ENCODE data around the gene SH3RF2. TPM values are rescaled to one million over a fixed set of nuclear protein-coding genes. Genes with fewer than 3 reads are reported as not detected.

Gene SH3RF2
- total and polyA plus RNA-seq, 2 donors (not counting 1 experiment from before 2014, with no cell fraction given): 0.03 TPM; not detected in 1

- no peak overlapping the region for H3K4me3 Mint-ChIP-seq
- POLR2A ChIA-PET: no interaction called here
- Histone ChIP-seq H3K9ac (ENCODE audit: low read length) (no peak overlapping the region), H3K27ac (ENCODE audit: low read length in 2 of 2) (no peak overlapping the region), H2AFZ (ENCODE audit: insufficient read depth, low read depth, low read length, poor library complexity, severe bottlenecking) (no peak overlapping the region), H3K79me2 (ENCODE audit: control insufficient read depth, insufficient read depth, low read length) (no peaks in the 10 kb centered on the region), H3K36me3 (replicated peaks in 1 of 2; ENCODE audit: control extremely low read depth in 1 of 2, control insufficient read depth in 1 of 2, extremely low read depth in 1 of 2, insufficient read depth in 2 of 2, low read length in 1 of 2) (no peaks in the 10 kb centered on the region), H3K4me1 (ENCODE audit: control insufficient read depth in 2 of 2, insufficient read depth in 2 of 2, low read length in 2 of 2) (no peaks in the 10 kb centered on the region), H3K4me2 (replicated peaks; ENCODE audit: low read depth, low read length, poor library complexity, severe bottlenecking) (no peak overlapping the region), H3K4me3 (ENCODE audit: control extremely low read depth in 1 of 5, extremely low read depth in 1 of 5, insufficient read depth in 1 of 5, low read depth in 2 of 5, low read length in 4 of 5) (no peak overlapping the region), H3K27me3 (replicated peaks in 1 of 4; ENCODE audit: control extremely low read depth in 1 of 4, control insufficient read depth in 3 of 4, insufficient read depth in 4 of 4, low read length in 3 of 4) (no peaks in the 10 kb centered on the region), H4K20me1 (ENCODE audit: control insufficient read depth, insufficient read depth, low read length, poor library complexity, severe bottlenecking) (no peaks in the 10 kb centered on the region), H3K9me3 (ENCODE audit: control extremely low read depth in 1 of 3, control insufficient read depth in 2 of 3, insufficient read depth in 1 of 3, low read length in 2 of 3) (no peaks in the 10 kb centered on the region)
- intact Hi-C loops (cut with micrococcal nuclease): no loop called here
- peaks cover 5% of the 10 kb centered on the region for H3K27me3 Mint-ChIP-seq
- no peaks in the 10 kb centered on the region for H3K4me1 Mint-ChIP-seq
- no peak for DNase-seq
- no peak for ATAC-seq (ENCODE audit: low read depth)
- 93% methylated on average over 8 of the region's 9 CpGs for WGBS (ENCODE audit: insufficient coverage)
- no peak overlapping the region for H3K27ac Mint-ChIP-seq
- TF ChIP-seq CTCF (IDR thresholded peaks at IDR 0.05) (no peak), EZH2 (IDR thresholded peaks at IDR 0.05; ENCODE audit: borderline replicate concordance, insufficient read depth, low read depth, low read length, poor library complexity, severe bottlenecking) (no peak)
- CTCF ChIA-PET: no interaction called here
- H3K9me3 Mint-ChIP-seq (ENCODE audit: insufficient read depth): no peaks in the 10 kb centered on the region
Observed at GRCh38 chr5:146000072-146000471, 63.7 kb downstream of the SH3RF2 start.

DNA sequence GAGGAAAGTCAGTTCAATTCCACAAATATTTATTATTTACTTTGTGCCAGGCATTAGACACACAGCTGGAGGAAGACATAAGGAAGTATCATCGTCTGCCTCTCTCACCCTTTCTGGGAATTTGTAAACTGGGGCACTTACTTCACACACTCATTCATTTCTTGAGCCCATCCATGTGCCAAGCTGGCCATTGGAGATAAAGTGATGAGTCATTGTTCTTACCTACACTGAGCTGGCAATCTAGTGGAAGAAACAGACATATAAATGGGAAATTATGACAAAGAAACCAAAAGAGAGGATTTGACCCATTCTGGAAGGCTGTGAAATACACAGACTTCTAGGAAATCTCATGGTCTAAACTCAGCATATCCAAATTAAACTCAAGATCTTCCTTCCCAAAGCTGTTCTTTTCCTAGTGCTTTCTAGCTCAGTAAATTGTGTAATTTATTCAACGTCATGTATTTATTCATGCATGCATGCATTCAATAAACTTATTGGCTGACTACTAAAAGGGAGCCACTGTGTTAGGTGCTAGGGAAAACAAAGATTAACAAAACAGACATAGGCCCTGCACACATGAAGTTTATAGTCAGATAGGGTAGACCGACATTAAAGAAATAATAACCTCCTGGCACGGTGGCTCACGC is 65.3 kb downstream of the SH3RF2 start:
- WGBS (ENCODE audit: insufficient coverage): no CpG with 5 or more reads among the region's 5 CpGs
- no peak for ATAC-seq (ENCODE audit: low read depth)
- Mint-ChIP-seq H3K4me3 (no peak overlapping the region), H3K27me3 (peaks cover 5% of the 10 kb centered on the region), H3K4me1 (no peaks in the 10 kb centered on the region), H3K9me3 (ENCODE audit: insufficient read depth) (no peaks in the 10 kb centered on the region), H3K27ac (no peak overlapping the region)
- ChIA-PET POLR2A (no interaction called here), CTCF (no interaction called here)
- Histone ChIP-seq H3K4me2 (replicated peaks; ENCODE audit: low read depth, low read length, poor library complexity, severe bottlenecking) (no peak overlapping the region), H3K4me1 (ENCODE audit: control insufficient read depth in 2 of 2, insufficient read depth in 2 of 2, low read length in 2 of 2) (no peaks in the 10 kb centered on the region), H3K36me3 (replicated peaks in 1 of 2; ENCODE audit: control extremely low read depth in 1 of 2, control insufficient read depth in 1 of 2, extremely low read depth in 1 of 2, insufficient read depth in 2 of 2, low read length in 1 of 2) (no peaks in the 10 kb centered on the region), H3K4me3 (ENCODE audit: control extremely low read depth in 1 of 5, extremely low read depth in 1 of 5, insufficient read depth in 1 of 5, low read depth in 2 of 5, low read length in 4 of 5) (no peak overlapping the region), H3K9me3 (ENCODE audit: control extremely low read depth in 1 of 3, control insufficient read depth in 2 of 3, insufficient read depth in 1 of 3, low read length in 2 of 3) (no peaks in the 10 kb centered on the region), H3K79me2 (ENCODE audit: control insufficient read depth, insufficient read depth, low read length) (no peaks in the 10 kb centered on the region), H3K27ac (ENCODE audit: low read length in 2 of 2) (no peak overlapping the region), H3K9ac (ENCODE audit: low read length) (no peak overlapping the region), H3K27me3 (replicated peaks in 1 of 4; ENCODE audit: control extremely low read depth in 1 of 4, control insufficient read depth in 3 of 4, insufficient read depth in 4 of 4, low read length in 3 of 4) (no peaks in the 10 kb centered on the region), H2AFZ (ENCODE audit: insufficient read depth, low read depth, low read length, poor library complexity, severe bottlenecking) (no peak overlapping the region), H4K20me1 (ENCODE audit: control insufficient read depth, insufficient read depth, low read length, poor library complexity, severe bottlenecking) (no peaks in the 10 kb centered on the region)
- TF ChIP-seq CTCF (IDR thresholded peaks at IDR 0.05) (no peak), EZH2 (IDR thresholded peaks at IDR 0.05; ENCODE audit: borderline replicate concordance, insufficient read depth, low read depth, low read length, poor library complexity, severe bottlenecking) (no peak)
- intact Hi-C loops (cut with micrococcal nuclease): no loop called here
- DNase-seq: no peak

Data from B cell (primary cell).